Effector CD4-positive, alpha-beta T cell (primary cell): ENCODE measurements around the gene CHD2.

Source experiments
- DNase-seq: peaks from one replicate; pipeline ENCODE4 v3.0.0-alpha.2; 2020

The CHD2 gene

DNA sequence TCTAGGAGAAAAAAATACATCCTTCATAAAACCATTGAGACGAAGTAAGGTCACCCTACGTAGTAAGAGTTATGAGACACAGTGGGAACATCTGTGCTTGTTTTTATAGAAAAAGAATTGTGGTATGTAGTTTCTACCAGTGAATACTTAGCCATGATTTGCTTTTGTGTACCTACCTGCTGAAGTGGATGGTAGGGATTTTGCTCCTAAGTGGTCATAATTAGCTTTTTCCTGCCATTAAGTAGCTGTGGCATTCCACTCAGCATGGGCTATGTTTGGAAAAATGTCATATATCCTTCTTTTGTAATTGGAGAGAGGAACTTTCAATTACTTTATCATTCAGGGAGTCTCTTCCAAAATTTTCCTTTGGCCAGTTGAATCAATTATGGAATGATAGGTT, 63.7 kb downstream of the CHD2 start:
- DNase-seq = no peak

GRCh38 chr15:92968926-92969651, 69.0 kb downstream of the CHD2 start:
- DNase-seq = no peak

- no peak for DNase-seq
Observed at GRCh38 chr15:92970656-92971055, 70.5 kb downstream of the CHD2 start.

GRCh38 chr15:92971081-92971480, 71.0 kb downstream of the CHD2 start:
- no peak for DNase-seq

- DNase-seq = no peak
Observed at GRCh38 chr15:92971713-92972112, 71.6 kb downstream of the CHD2 start.

- no peak for DNase-seq
Observed at GRCh38 chr15:92974183-92974915, 74.2 kb downstream of the CHD2 start.

DNA sequence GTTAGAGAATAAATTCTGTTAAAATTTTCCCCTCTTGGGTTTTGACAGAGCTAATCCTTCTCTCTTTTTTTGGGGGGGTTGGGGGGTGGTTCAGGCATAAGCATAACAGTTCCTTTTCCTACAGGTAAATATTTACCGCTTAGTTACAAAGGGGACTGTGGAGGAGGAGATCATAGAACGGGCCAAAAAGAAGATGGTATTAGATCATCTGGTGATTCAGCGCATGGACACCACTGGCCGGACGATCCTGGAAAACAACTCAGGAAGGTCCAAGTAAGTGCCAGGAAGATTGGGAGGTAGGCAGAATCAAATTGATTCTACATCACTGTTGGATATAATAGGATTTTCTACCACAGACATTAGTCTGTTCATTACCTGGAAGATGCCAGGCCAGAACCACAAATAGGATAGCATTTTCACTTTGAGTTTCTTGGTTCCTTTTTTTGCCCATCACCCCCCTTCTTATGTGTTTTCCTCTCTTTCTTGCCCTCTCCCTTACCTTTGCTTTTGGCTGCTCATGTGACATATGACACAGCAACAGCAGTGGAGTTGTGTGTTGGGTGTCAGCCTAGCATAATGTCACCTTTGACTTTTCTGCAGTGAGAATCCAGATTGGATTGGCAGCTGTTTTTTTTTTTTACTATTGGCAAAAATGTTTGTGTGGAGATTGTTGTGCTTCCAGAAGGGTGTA, 79.0 kb downstream of the CHD2 start:
- DNase-seq = no peak

DNA sequence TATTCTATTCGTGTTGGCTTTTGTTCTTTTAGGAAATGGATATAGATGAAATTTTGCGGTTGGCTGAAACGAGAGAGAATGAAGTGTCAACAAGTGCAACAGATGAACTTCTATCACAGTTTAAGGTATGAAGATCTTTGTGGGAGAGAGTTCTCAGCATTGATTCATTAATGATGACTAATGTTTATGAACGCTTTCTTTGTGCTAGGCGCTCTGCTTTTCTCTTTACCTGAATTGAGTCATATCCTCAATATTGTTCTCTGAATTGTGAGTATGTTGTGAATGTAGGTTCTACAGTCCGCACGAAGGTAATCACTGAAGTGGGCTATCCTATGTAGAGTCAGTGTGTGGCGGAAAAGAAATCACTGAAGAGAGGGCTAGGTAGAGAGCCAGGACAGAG, 81.2 kb downstream of the CHD2 start:
- DNase-seq = no peak

- no peak for DNase-seq
Observed at GRCh38 chr15:92984161-92984560, 84.0 kb downstream of the CHD2 start.

GRCh38 chr15:92989470-92989869, 89.3 kb downstream of the CHD2 start:
- no peak for DNase-seq

DNA sequence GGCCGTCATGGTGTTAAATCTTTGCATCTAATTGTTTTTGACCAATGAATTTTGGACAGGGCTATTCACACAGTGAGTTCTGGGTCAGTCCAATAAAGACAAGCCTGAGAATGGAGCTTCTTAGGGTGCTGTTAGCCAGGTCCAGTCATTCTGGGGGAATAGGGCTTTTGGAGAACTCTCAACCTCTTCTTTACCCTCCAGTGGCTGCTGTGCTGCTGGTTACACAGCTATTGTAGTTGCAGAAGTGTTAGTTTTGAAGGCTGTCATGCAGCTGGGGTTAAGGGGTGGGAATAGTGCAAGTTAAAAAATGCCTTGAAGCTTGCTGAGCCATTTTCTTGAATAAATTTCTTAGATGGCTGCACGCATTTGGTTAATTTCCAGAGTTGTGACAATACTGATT, 89.9 kb downstream of the CHD2 start:
- DNase-seq = no peak

DNA sequence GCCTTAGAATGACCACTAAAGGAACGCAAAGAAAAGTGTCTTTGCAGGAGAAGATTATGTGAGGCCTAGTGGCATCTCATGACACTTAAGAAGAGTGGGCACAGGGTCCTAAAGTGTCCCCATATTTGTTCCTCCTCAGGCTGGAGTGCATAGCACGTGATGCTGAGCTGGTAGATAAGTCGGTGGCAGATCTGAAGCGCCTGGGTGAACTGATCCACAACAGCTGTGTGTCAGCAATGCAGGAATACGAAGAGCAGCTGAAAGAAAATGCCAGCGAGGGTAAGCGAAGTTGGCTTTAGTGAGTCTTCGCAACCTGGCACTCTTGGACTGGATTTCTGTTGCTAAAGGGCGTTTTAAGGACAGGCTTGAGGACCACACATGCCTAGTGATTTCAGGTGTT, 92.6 kb downstream of the CHD2 start:
- DNase-seq = no peak

DNA sequence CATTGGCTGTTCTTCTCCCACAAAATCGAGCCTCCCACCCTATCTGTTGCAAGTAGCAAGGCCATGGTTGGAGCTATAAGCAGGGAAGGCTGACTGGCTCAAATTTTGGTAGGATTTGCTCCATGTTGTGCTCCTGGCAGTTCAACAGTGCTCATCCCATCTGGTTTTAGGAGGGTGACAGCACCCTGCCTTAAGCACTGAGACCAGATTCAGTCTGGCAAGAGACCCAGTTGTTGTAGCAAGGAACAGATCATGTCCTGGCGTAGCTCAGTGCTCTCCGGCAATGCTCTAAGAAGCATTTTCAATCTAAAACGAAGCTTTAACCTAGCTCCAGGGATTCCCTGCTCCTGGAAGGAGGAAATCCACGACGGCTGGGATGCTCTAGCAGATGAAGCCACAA, 97.7 kb downstream of the CHD2 start:
- DNase-seq = no peak

- no peak for DNase-seq
Observed at GRCh38 chr15:93001156-93001555, 101.0 kb downstream of the CHD2 start.

DNA sequence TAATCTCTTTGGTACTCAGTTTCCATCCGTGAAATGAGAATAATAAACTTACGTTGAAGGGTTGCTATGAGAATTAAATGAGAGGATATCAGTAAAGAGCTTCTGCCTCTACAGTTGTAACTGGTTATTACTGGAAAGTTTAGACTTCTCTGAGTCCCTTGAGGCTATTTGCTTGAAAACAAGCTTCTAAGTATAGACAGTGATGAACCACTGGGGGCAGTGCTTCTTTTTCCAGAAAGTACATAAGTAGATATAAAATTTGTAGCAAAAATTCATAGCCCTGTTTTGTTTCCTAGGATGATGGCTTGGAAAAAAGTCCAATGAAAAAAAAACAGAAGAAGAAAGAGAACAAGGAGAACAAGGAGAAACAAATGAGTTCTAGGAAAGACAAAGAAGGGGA, 101.8 kb downstream of the CHD2 start:
- no peak for DNase-seq

- DNase-seq = no peak
Observed at GRCh38 chr15:93005133-93005532, 105.0 kb downstream of the CHD2 start.

DNA sequence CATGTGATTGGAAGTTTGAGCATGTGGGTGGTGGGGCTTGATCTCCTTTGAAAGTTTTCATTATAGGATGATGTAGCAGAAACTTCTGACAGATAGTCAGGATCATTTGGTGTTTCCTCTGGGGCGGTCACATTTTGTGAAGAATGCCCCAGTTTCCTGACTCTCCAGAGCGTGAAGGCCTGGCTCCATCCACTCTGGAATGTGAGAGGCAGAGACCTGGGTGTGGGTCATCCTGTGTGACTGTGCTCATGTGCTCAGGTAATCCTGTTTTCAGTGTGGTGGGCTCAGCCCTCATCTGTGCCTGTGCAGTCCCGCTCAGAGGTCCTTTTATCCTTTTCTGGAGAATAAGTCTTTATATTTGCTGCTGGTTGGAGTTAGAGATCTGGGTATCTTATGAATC, 107.9 kb downstream of the CHD2 start:
- no peak for DNase-seq

DNA sequence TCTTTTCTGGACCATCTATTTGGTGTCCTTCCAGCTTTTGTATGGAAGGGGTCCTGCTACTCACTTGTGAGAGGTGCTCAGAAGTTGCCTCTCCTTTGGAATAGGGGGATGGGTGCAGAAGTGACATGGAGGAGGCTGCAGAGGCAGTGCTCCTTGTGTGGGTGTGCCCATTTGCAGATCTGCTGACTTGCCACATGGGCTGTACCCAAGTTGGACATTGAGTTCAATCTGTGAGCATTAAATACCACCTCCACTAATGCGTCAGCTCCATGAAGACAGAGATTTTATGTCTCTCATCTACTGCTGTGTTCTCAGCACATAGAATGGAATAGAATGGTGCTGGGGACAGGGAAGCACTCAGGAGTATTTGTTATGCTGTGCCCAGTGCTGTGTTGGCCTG, 112.7 kb downstream of the CHD2 start:
- no peak for DNase-seq

- DNase-seq = no peak
Observed at GRCh38 chr15:93017526-93017925, 117.4 kb downstream of the CHD2 start.

DNA sequence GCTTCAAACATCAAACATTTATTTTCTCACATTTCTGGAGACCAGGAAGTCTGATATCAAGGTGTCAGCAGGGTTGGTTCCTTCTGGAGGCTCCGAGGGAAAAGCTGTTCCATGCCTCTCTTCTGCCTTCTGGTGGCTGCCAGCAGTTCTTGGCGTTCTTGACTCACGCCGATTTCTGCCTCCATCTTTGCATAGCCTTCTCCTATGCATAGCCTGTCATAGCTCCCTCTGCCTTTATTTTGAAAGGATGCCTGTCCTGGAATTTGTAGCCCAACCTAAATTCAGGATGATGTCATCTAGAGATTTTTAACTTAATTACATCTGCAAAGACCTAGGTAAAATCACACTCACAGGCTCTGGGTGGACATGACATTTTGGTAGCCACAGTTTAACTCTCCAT, 118.5 kb downstream of the CHD2 start:
- DNase-seq = no peak

DNA sequence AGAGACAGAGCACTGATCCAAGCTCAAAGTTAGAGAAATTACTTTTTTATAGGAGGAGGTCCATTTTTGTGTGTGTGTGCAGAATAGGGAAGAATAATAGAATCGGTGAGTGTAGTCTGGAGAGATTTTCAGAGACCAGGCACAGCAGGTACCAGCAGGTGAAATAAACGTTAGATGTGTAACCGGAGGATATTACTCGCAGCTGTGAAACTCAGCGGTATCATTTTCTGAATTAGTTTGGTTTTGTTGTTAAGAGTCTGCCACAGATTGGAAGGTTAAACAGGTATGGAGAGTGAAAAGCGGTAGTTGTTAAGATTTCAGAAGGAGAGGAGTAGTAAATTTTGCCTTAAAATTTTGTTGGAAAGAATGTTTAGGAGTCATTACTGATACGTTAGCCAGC, 119.0 kb downstream of the CHD2 start:
- no peak for DNase-seq

GRCh38 chr15:93019971-93020370, 119.8 kb downstream of the CHD2 start:
- no peak for DNase-seq

DNA sequence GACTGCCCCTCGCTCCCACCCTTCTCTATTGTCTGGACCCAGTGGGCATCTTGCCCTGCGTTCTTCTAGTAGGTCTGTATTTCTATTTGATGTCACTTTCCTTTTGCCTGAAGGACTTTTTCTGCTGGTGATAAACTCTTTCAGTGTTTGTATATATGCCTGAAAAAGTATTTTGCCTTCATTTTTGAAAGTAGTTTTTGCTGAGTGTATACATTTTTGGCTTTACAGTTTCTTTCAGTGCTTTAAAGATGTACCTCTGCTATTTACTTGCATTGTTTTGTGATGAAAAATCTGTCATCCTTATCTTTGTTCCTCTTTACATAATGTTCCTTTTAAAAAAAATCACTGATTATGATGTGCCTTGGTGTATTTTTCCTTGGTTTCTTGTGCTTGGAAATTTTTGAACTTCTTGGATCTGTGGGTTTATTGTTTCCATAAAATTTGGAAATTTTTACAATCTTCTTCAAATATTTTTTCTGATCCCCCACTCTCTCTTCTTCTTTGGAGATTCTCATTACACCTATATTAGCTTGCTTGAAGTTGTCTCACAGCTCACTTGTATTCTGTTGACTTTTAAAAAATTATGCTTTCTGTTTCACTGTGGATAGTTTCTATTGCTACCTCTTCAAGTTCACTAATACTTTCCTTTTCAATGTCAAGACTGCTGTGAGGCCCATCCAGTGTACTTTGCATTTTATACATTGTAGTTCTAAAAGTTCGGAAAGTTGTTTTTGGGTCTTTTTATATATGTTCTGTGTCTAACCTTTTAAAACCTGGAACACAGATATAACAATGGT, 121.0 kb downstream of the CHD2 start:
- no peak for DNase-seq
